Measurements from ENCODE around the gene TMEM178B.

The TMEM178B gene

GRCh38 chr7:141410353-141411000, 336.6 kb downstream of the TMEM178B start:
- no peak overlapping the region for H3K27ac ChIP-seq
- no peak overlapping the region for H3K9ac ChIP-seq (ENCODE audit: insufficient read length)
- TF ChIP-seq EZH2 (IDR thresholded peaks at IDR 0.05) (no peak), POLR2AphosphoS5 (IDR thresholded peaks at IDR 0.05; ENCODE audit: borderline replicate concordance, low read depth, low read length) (no peak), FOXP2 (optimal IDR thresholded peaks at IDR 0.05; ENCODE audit: control extremely low read depth, extremely low read length, insufficient read depth) (no peak)

GRCh38 chr7:141411133-141411532, 337.3 kb downstream of the TMEM178B start:
- no peak overlapping the region for H3K9ac ChIP-seq (ENCODE audit: insufficient read length)
- TF ChIP-seq FOXP2 (optimal IDR thresholded peaks at IDR 0.05; ENCODE audit: control extremely low read depth, extremely low read length, insufficient read depth) = no peak
- no peak for TF ChIP-seq EZH2 (IDR thresholded peaks at IDR 0.05)
- TF ChIP-seq POLR2AphosphoS5 (IDR thresholded peaks at IDR 0.05; ENCODE audit: borderline replicate concordance, low read depth, low read length) = no peak
- H3K9me3 ChIP-seq (ENCODE audit: low read depth, low read length) = no peaks in the 10 kb centered on the region
- H3K27ac ChIP-seq = no peak overlapping the region
- no peak overlapping the region for H3K4me3 ChIP-seq
- no peaks in the 10 kb centered on the region for H3K36me3 ChIP-seq (ENCODE audit: insufficient read depth, low read length)
- no peak for DNase-seq (ENCODE audit: low read depth, low spot score)

More at GRCh38 chr7:141410353-141411000, 336.6 kb downstream of the TMEM178B start:
- no peaks in the 10 kb centered on the region for H3K36me3 ChIP-seq (ENCODE audit: insufficient read depth, low read length)
- no peak for DNase-seq (ENCODE audit: low read depth, low spot score)
- no peak overlapping the region for H3K4me3 ChIP-seq
- H3K9me3 ChIP-seq (ENCODE audit: low read depth, low read length) = no peaks in the 10 kb centered on the region

- H3K9me3 ChIP-seq (ENCODE audit: low read depth, low read length) = no peaks in the 10 kb centered on the region
- H3K9ac ChIP-seq (ENCODE audit: insufficient read length) = no peak overlapping the region
- H3K36me3 ChIP-seq (ENCODE audit: insufficient read depth, low read length) = no peaks in the 10 kb centered on the region
- no peak for DNase-seq (ENCODE audit: low read depth, low spot score)
- TF ChIP-seq FOXP2 (optimal IDR thresholded peaks at IDR 0.05; ENCODE audit: control extremely low read depth, extremely low read length, insufficient read depth) (no peak), EZH2 (IDR thresholded peaks at IDR 0.05) (no peak), POLR2AphosphoS5 (IDR thresholded peaks at IDR 0.05; ENCODE audit: borderline replicate concordance, low read depth, low read length) (no peak)
- H3K27ac ChIP-seq = no peak overlapping the region
- no peak overlapping the region for H3K4me3 ChIP-seq
These were observed 342.1 kb downstream of the TMEM178B start for GRCh38 chr7:141415999-141416398.

GRCh38 chr7:141416650-141417270, 342.9 kb downstream of the TMEM178B start:
- Histone ChIP-seq H3K36me3 (ENCODE audit: insufficient read depth, low read length) (no peaks in the 10 kb centered on the region), H3K9me3 (ENCODE audit: low read depth, low read length) (no peaks in the 10 kb centered on the region), H3K27ac (no peak overlapping the region), H3K9ac (ENCODE audit: insufficient read length) (no peak overlapping the region), H3K4me3 (no peak overlapping the region)
- no peak for DNase-seq (ENCODE audit: low read depth, low spot score)
- TF ChIP-seq FOXP2 (optimal IDR thresholded peaks at IDR 0.05; ENCODE audit: control extremely low read depth, extremely low read length, insufficient read depth) = no peak
- TF ChIP-seq EZH2 (IDR thresholded peaks at IDR 0.05) = no peak
- no peak for TF ChIP-seq POLR2AphosphoS5 (IDR thresholded peaks at IDR 0.05; ENCODE audit: borderline replicate concordance, low read depth, low read length)

GRCh38 chr7:141417506-141417905, 343.6 kb downstream of the TMEM178B start:
- H3K36me3 ChIP-seq (ENCODE audit: insufficient read depth, low read length) = no peaks in the 10 kb centered on the region
- no peak for TF ChIP-seq FOXP2 (optimal IDR thresholded peaks at IDR 0.05; ENCODE audit: control extremely low read depth, extremely low read length, insufficient read depth)
- TF ChIP-seq EZH2 (IDR thresholded peaks at IDR 0.05) = no peak
- no peak for TF ChIP-seq POLR2AphosphoS5 (IDR thresholded peaks at IDR 0.05; ENCODE audit: borderline replicate concordance, low read depth, low read length)
- no peak overlapping the region for H3K4me3 ChIP-seq
- no peak overlapping the region for H3K27ac ChIP-seq
- DNase-seq (ENCODE audit: low read depth, low spot score) = no peak
- no peaks in the 10 kb centered on the region for H3K9me3 ChIP-seq (ENCODE audit: low read depth, low read length)
- H3K9ac ChIP-seq (ENCODE audit: insufficient read length) = no peak overlapping the region

GRCh38 chr7:141418066-141418465, 344.2 kb downstream of the TMEM178B start:
- no peak for DNase-seq (ENCODE audit: low read depth, low spot score)
- Histone ChIP-seq H3K9ac (ENCODE audit: insufficient read length) (no peak overlapping the region), H3K9me3 (ENCODE audit: low read depth, low read length) (no peaks in the 10 kb centered on the region), H3K27ac (no peak overlapping the region), H3K4me3 (no peak overlapping the region), H3K36me3 (ENCODE audit: insufficient read depth, low read length) (no peaks in the 10 kb centered on the region)
- no peak for TF ChIP-seq POLR2AphosphoS5 (IDR thresholded peaks at IDR 0.05; ENCODE audit: borderline replicate concordance, low read depth, low read length)
- no peak for TF ChIP-seq EZH2 (IDR thresholded peaks at IDR 0.05)
- no peak for TF ChIP-seq FOXP2 (optimal IDR thresholded peaks at IDR 0.05; ENCODE audit: control extremely low read depth, extremely low read length, insufficient read depth)

GRCh38 chr7:141421306-141421705, 347.4 kb downstream of the TMEM178B start:
- Histone ChIP-seq H3K36me3 (ENCODE audit: insufficient read depth, low read length) (no peaks in the 10 kb centered on the region), H3K9me3 (ENCODE audit: low read depth, low read length) (no peaks in the 10 kb centered on the region), H3K9ac (ENCODE audit: insufficient read length) (no peak overlapping the region), H3K4me3 (no peak overlapping the region), H3K27ac (no peak overlapping the region)
- TF ChIP-seq POLR2AphosphoS5 (IDR thresholded peaks at IDR 0.05; ENCODE audit: borderline replicate concordance, low read depth, low read length) (no peak), FOXP2 (optimal IDR thresholded peaks at IDR 0.05; ENCODE audit: control extremely low read depth, extremely low read length, insufficient read depth) (no peak), EZH2 (IDR thresholded peaks at IDR 0.05) (no peak)
- no peak for DNase-seq (ENCODE audit: low read depth, low spot score)

- Histone ChIP-seq H3K9ac (ENCODE audit: insufficient read length) (no peak overlapping the region), H3K27ac (no peak overlapping the region), H3K36me3 (ENCODE audit: insufficient read depth, low read length) (no peaks in the 10 kb centered on the region), H3K9me3 (ENCODE audit: low read depth, low read length) (no peaks in the 10 kb centered on the region), H3K4me3 (no peak overlapping the region)
- no peak for DNase-seq (ENCODE audit: low read depth, low spot score)
- no peak for TF ChIP-seq POLR2AphosphoS5 (IDR thresholded peaks at IDR 0.05; ENCODE audit: borderline replicate concordance, low read depth, low read length)
- no peak for TF ChIP-seq EZH2 (IDR thresholded peaks at IDR 0.05)
- TF ChIP-seq FOXP2 (optimal IDR thresholded peaks at IDR 0.05; ENCODE audit: control extremely low read depth, extremely low read length, insufficient read depth) = no peak
These were observed 353.3 kb downstream of the TMEM178B start for GRCh38 chr7:141427134-141427533.
